T-cell (primary cell): ENCODE measurements around the gene TARBP1. TPM values are rescaled to one million over a fixed set of nuclear protein-coding genes. Genes with fewer than 3 reads are reported as not detected.
"Not testable (repeated sequence)": the region's sequence is repeated elsewhere in the genome, so short reads cannot be mapped to it uniquely, and the experiment has no call there.

Experiments
- ATAC-seq, 4 experiments: fragments of 200-7000 bp in 3 of 4; fragments of 150-1000 bp in 1 of 4; cut with Tn5 transposase; replicated peaks in 1 of 4; 1 replicate in 3 of 4; 2 replicates in 1 of 4; pipeline ENCODE4 v1.10.0; 2021; ENCODE audit warnings: moderate library complexity in 3 of 4, mild to moderate bottlenecking in 2 of 4, moderate number of reproducible peaks in 1 of 4
- CTCF ChIA-PET, 2 donors: fragments of 300-600 bp; sonication (Branson Sonifier 250); formaldehyde crosslinking; loops; one replicate each; lab custom pipeline; 2022; ENCODE audit warnings: antibody characterized with exemption in 2 of 2; lab: Charles Lee
- POLR2A ChIA-PET, 2 donors: fragments of 300-600 bp; sonication (Branson Sonifier 250); formaldehyde crosslinking; loops; one replicate each; lab custom pipeline; 2022; ENCODE audit warnings: antibody characterized with exemption in 2 of 2; lab: Charles Lee
- DNase-seq, 35 experiments: peaks; one replicate each; pipeline versions ENCODE4 v3.0.0 to v3.0.0-alpha.2; 2013 to 2023
- H3K27ac ChIP-seq: one replicate; pipeline ENCODE4 v1.5.1; 2013; ENCODE audit warnings: low read length
- H3K27me3 ChIP-seq, 2 experiments: replicated peaks in 1 of 2; 1 replicate in 1 of 2; 2 replicates in 1 of 2; pipeline versions ENCODE4 v1.6.1 to v1.7.0; 2013; ENCODE audit warnings: low read length in 1 of 2, mixed read lengths in 1 of 2; ENCODE audit not compliant: control insufficient read depth in 2 of 2, insufficient read depth in 2 of 2; ENCODE audit errors: extremely low read depth in 1 of 2
- H3K36me3 ChIP-seq, 2 donors: 1 replicate in 1 of 2; 2 replicates in 1 of 2; pipeline versions ENCODE4 v1.6.1 to v1.7.0; 2013; ENCODE audit warnings: low read length in 1 of 2; ENCODE audit not compliant: control insufficient read depth in 2 of 2, insufficient read depth in 1 of 2; ENCODE audit errors: extremely low read depth in 1 of 2
- H3K4me1 ChIP-seq, 2 experiments: 1 replicate in 1 of 2; 2 replicates in 1 of 2; pipeline versions ENCODE4 v1.6.1 to v1.7.0; 2013; ENCODE audit warnings: low read length in 2 of 2, mixed read lengths in 1 of 2; ENCODE audit not compliant: insufficient read depth in 2 of 2, control insufficient read depth in 1 of 2; ENCODE audit errors: extremely low read depth in 1 of 2
- H3K4me3 ChIP-seq, 2 donors: 1 replicate in 1 of 2; 2 replicates in 1 of 2; pipeline versions ENCODE4 v1.5.1 to v1.7.0; 2013; ENCODE audit warnings: mild to moderate bottlenecking in 2 of 2, low read length in 1 of 2, moderate library complexity in 1 of 2; ENCODE audit not compliant: control insufficient read depth in 1 of 2; ENCODE audit errors: extremely low read depth in 1 of 2
- H3K9me3 ChIP-seq: 2 replicates; pipeline ENCODE4 v1.7.0; 2013
- H3K27ac Mint-ChIP-seq, 2 donors: one replicate each; pipeline ENCODE4 v1.8.0; 2020 to 2021; ENCODE audit warnings: mild to moderate bottlenecking in 2 of 2, mixed read lengths in 2 of 2
- H3K27me3 Mint-ChIP-seq, 2 donors: one replicate each; pipeline ENCODE4 v1.8.0; 2021 to 2022; ENCODE audit warnings: mixed read lengths in 2 of 2
- H3K36me3 Mint-ChIP-seq: one replicate; pipeline ENCODE4 v1.8.0; 2021; ENCODE audit warnings: mixed read lengths
- H3K4me1 Mint-ChIP-seq, 3 donors: one replicate each; pipeline ENCODE4 v1.8.0; 2020 to 2022; ENCODE audit warnings: mixed read lengths in 3 of 3, mild to moderate bottlenecking in 1 of 3
- H3K4me3 Mint-ChIP-seq, 3 donors: one replicate each; pipeline ENCODE4 v1.8.0; 2020 to 2022; ENCODE audit warnings: mild to moderate bottlenecking in 3 of 3, mixed read lengths in 3 of 3, moderate library complexity in 3 of 3
- H3K9me3 Mint-ChIP-seq, 3 donors: one replicate each; pipeline ENCODE4 v1.8.0; 2020 to 2022; ENCODE audit warnings: mixed read lengths in 3 of 3
- WGBS: methylation state at CpG from one replicate; pipeline ENCODE4 v1.1.5; 2013; ENCODE audit warnings: missing lambda C conversion rate; ENCODE audit not compliant: insufficient coverage; 5-methylcytosine and 5-hydroxymethylcytosine counted together
- total RNA-seq, 35 experiments: library from RNA in 6 of 35; stranded (reverse) in 6 of 35; fragments of 120-200 nt in 1 of 35; gene quantifications; one replicate each; pipeline versions ENCODE4 v1.2.1 to v1.2.4 and lab custom pipeline; 2013 to 2026

Gene TARBP1
- total RNA-seq, 5 donors from 2014 or later (not counting 1 experiment from before 2014, with no cell fraction given), result 33.9 to 60.7 (median 40.6) TPM

DNA sequence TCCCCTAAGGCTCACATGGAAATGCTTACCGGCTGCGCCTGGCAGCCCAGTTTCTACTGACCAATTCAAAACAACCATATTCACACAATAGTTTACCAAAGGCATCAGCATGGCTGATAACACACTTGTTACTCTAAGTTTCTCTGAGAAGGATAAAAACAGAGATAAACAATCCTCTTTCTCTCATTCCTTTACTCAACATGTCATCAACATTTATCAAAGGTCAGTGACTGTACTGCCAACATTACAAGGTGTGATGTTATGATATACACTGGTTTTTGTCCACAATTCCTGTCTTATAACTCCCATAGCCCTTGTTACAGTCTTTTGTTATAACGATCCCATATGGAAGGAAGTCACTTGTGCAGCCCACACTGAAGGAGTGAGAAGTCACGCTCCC lies 72.1 kb downstream of the TARBP1 start:
- H3K4me1 ChIP-seq, result peaks cover 12 to 20% of the 10 kb centered on the region in 2 experiments
- no CpG with 5 or more reads among the region's 4 CpGs for WGBS
- no peaks in the 10 kb centered on the region for H3K27me3 Mint-ChIP-seq
- peaks cover 12% of the 10 kb centered on the region for H3K36me3 Mint-ChIP-seq
- H3K9me3 ChIP-seq, result no peaks in the 10 kb centered on the region
- no peak for DNase-seq
- peaks cover 3 to 12% of the 10 kb centered on the region in 2 donors for H3K36me3 ChIP-seq
- POLR2A ChIA-PET, result interaction anchor here in 1 of 2 donors (0.7 kb wide), 1 partner anchor 533 kb away, joined by 3 read pairs; no protein-coding TSS in a partner anchor
- no peak overlapping the region for H3K4me3 ChIP-seq
- no peak overlapping the region for H3K4me3 Mint-ChIP-seq
- CTCF ChIA-PET, result interaction anchor here in 1 of 2 donors (0.7 to 3.2 kb wide), 2 partner anchors 80 to 84 kb away, joined by 4 to 7 read pairs; no protein-coding TSS in a partner anchor
- H3K9me3 Mint-ChIP-seq, result no peaks in the 10 kb centered on the region
- no peak for ATAC-seq
- H3K27ac Mint-ChIP-seq, result peak overlapping the region; percentile 95 to 99
- H3K27me3 ChIP-seq, result no peaks in the 10 kb centered on the region
- peaks cover 52 to 70% (median 60%) of the 10 kb centered on the region in 3 donors for H3K4me1 Mint-ChIP-seq
- H3K27ac ChIP-seq, result no peak overlapping the region

DNA sequence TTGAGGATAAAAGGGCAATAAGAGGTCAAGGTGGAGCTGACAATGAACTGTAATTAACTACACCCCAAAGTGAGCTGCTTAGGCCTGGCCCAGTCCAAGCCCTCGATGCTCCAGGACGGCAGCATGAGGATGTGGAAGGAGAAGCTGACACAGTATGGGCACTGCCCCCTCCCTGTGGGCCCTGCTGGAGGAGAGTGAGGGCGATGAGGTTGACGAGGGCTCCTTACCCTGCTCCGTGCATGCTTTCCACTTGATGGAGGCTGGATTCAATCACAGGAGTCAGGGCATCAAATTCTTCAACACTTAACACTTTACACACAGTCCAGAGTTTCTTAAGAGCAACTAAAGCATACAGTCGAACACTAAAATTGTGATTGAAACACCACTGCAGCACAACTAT lies 73.3 kb downstream of the TARBP1 start:
- H3K36me3 Mint-ChIP-seq, result peaks cover 9% of the 10 kb centered on the region
- ChIA-PET CTCF (interaction anchor here (0.5 to 0.9 kb wide), 3 partner anchors 12 to 93 kb away, joined by 3 to 5 read pairs (median 4); no protein-coding TSS in a partner anchor), POLR2A (no interaction called here)
- 76% methylated on average over 2 of the region's 6 CpGs for WGBS
- H3K27me3 ChIP-seq, result no peaks in the 10 kb centered on the region
- peaks cover 3 to 7% of the 10 kb centered on the region in 2 donors for H3K36me3 ChIP-seq
- peak in 1 of 35 experiments; percentile 7 for DNase-seq
- H3K4me1 ChIP-seq, result peaks cover 23 to 24% of the 10 kb centered on the region in 2 experiments
- peak overlapping the region; percentile 95 to 99 for H3K27ac Mint-ChIP-seq
- peaks cover 64 to 82% (median 72%) of the 10 kb centered on the region in 3 donors for H3K4me1 Mint-ChIP-seq
- no peaks in the 10 kb centered on the region for H3K9me3 Mint-ChIP-seq
- no peaks in the 10 kb centered on the region for H3K27me3 Mint-ChIP-seq
- no peaks in the 10 kb centered on the region for H3K9me3 ChIP-seq
- ATAC-seq, result peak in 1 of 4 experiments; percentile 17
- H3K27ac ChIP-seq, result peak overlapping the region; percentile 33
- peak overlapping the region in 1 of 3 donors; percentile 49 for H3K4me3 Mint-ChIP-seq
- H3K4me3 ChIP-seq, result no peak overlapping the region

DNA sequence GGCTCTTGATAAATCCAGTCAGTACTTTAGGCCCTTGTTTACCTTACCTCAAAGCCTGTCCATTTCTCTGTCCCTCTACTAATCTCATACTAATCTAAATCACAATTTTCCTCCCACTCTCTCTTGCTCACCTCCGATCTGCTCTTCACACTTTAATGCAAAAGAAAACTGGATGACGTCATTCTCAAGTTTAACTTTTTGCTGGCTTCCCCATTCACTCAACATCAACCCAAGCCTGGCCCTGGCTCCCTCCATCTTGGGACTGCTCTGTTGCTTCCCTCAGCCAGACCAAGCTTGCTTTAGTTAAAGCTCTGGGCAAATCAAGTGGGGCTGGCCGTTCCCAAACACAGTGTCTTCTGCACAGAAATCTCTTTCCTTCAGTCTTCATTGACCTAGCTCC lies 76.0 kb downstream of the TARBP1 start:
- Mint-ChIP-seq H3K9me3 (no peaks in the 10 kb centered on the region), H3K36me3 (peaks cover 9% of the 10 kb centered on the region), H3K27ac (peak overlapping the region; percentile 83 to 85), H3K4me1 (peaks cover 68 to 83% (median 80%) of the 10 kb centered on the region in 3 donors), H3K27me3 (no peaks in the 10 kb centered on the region), H3K4me3 (peak overlapping the region; percentile 10 to 28 (median 19))
- ChIA-PET POLR2A (no interaction called here), CTCF (interaction anchor here in 1 of 2 donors (0.5 to 1.0 kb wide), 2 partner anchors 13 to 81 kb away, joined by 3 read pairs; no protein-coding TSS in a partner anchor)
- no peak for ATAC-seq
- DNase-seq, result no peak
- no peak overlapping the region for H3K4me3 ChIP-seq
- H3K36me3 ChIP-seq, result peaks cover 3 to 7% of the 10 kb centered on the region in 2 donors
- H3K4me1 ChIP-seq, result peaks cover 21 to 28% of the 10 kb centered on the region in 2 experiments
- H3K9me3 ChIP-seq, result no peaks in the 10 kb centered on the region
- no peaks in the 10 kb centered on the region for H3K27me3 ChIP-seq
- no peak overlapping the region for H3K27ac ChIP-seq
- WGBS, result 63% methylated on average over 2 of the region's 3 CpGs

DNA sequence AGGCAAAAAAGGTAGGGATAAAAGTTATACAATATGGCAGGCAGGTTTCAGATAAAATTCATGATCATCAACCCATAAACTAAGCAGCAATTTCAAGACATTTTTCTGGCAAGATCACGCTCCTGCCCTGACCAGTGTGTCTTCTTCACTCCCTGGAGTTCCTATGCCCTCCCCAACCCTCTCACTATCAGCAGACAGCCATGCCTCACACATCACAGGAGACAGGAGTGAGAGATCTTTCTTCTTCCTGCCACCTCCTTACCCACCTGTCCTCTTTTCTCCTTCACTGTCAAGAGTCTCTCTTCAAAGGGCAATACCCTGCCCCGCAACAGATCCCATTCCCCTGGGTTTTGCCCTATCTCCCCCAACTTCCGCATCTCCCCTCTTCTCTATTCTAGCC lies 77.3 kb downstream of the TARBP1 start:
- peak overlapping the region; percentile 69 to 76 (median 71) for H3K4me3 Mint-ChIP-seq
- peaks cover 4 to 7% of the 10 kb centered on the region in 2 donors for H3K36me3 ChIP-seq
- 77% methylated on average over 3 of the region's 3 CpGs for WGBS
- DNase-seq, result peak in 1 of 35 experiments; percentile 27
- CTCF ChIA-PET, result no interaction called here
- H3K4me1 Mint-ChIP-seq, result peaks cover 63 to 75% (median 72%) of the 10 kb centered on the region in 3 donors
- ATAC-seq, result peak in 3 of 4 experiments; percentile 45 to 57 (median 47)
- no peaks in the 10 kb centered on the region for H3K9me3 ChIP-seq
- peak overlapping the region; percentile 71 for H3K27ac ChIP-seq
- peaks cover 16 to 26% of the 10 kb centered on the region in 2 experiments for H3K4me1 ChIP-seq
- H3K36me3 Mint-ChIP-seq, result peaks cover 10% of the 10 kb centered on the region
- peak overlapping the region; percentile 91 to 95 for H3K27ac Mint-ChIP-seq
- H3K27me3 Mint-ChIP-seq, result no peaks in the 10 kb centered on the region
- no peaks in the 10 kb centered on the region for H3K27me3 ChIP-seq
- POLR2A ChIA-PET, result interaction anchor here in 1 of 2 donors (0.6 kb wide), 1 partner anchor 1499 kb away, joined by 3 read pairs; no protein-coding TSS in a partner anchor
- H3K4me3 ChIP-seq, result no peak overlapping the region
- no peaks in the 10 kb centered on the region for H3K9me3 Mint-ChIP-seq

GRCh38 chr1:234400773-234401172 lies 78.2 kb downstream of the TARBP1 start:
- H3K4me3 ChIP-seq, result peak overlapping the region in 1 of 2 donors; percentile 30
- Mint-ChIP-seq H3K4me1 (peaks cover 57 to 69% (median 68%) of the 10 kb centered on the region in 3 donors), H3K9me3 (no peaks in the 10 kb centered on the region), H3K27ac (peak overlapping the region; percentile 91 to 95), H3K36me3 (peaks cover 8% of the 10 kb centered on the region), H3K27me3 (no peaks in the 10 kb centered on the region), H3K4me3 (peak overlapping the region; percentile 69 to 76 (median 71))
- ChIA-PET POLR2A (no interaction called here), CTCF (no interaction called here)
- H3K36me3 ChIP-seq, result peaks cover 7 to 10% of the 10 kb centered on the region in 2 donors
- H3K27ac ChIP-seq, result peak overlapping the region; percentile 71
- H3K4me1 ChIP-seq, result peaks cover 16 to 24% of the 10 kb centered on the region in 2 experiments
- DNase-seq, result peak in 1 of 35 experiments; percentile 50
- no peaks in the 10 kb centered on the region for H3K9me3 ChIP-seq
- peak; percentile 56 to 66 (median 58) for ATAC-seq
- H3K27me3 ChIP-seq, result no peaks in the 10 kb centered on the region

- H3K27me3 ChIP-seq, DNase-seq, ATAC-seq, H3K9me3 ChIP-seq, CTCF ChIA-PET, H3K9me3 Mint-ChIP-seq, H3K36me3 Mint-ChIP-seq, H3K36me3 ChIP-seq, H3K27me3 Mint-ChIP-seq, POLR2A ChIA-PET: not testable (repeated sequence)
- peak overlapping the region in 1 of 2 donors; percentile 1 for H3K4me3 ChIP-seq
- peaks cover 49 to 62% (median 55%) of the 10 kb centered on the region in 3 donors for H3K4me1 Mint-ChIP-seq
- H3K27ac ChIP-seq, result peak overlapping the region; percentile 36
- H3K4me3 Mint-ChIP-seq, result peak overlapping the region; percentile 71 to 81 (median 71)
- WGBS, result no CpG with 5 or more reads among the region's 6 CpGs
- peak overlapping the region; percentile 93 to 94 for H3K27ac Mint-ChIP-seq
- H3K4me1 ChIP-seq, result peaks cover 16 to 24% of the 10 kb centered on the region in 2 experiments
These were observed 79.5 kb downstream of the TARBP1 start for GRCh38 chr1:234399515-234399914.
